KMS-11 (cell line): ENCODE data around the gene DPH6.

Experiments used
- H2AFZ ChIP-seq: fragments of 200-600 bp; sonication (generic); 2 replicates; pipeline ENCODE4 v1.6.1; 2016; ENCODE audit warnings: antibody characterized with exemption, mixed run types, low read depth
- H3K27ac ChIP-seq: fragments of 200-600 bp; sonication (generic); 2 replicates; pipeline ENCODE4 v1.6.1; 2016; ENCODE audit warnings: mild to moderate bottlenecking, mixed run types
- H3K27me3 ChIP-seq: fragments of 200-600 bp; sonication (generic); 2 replicates; pipeline ENCODE4 v1.6.1; 2017; ENCODE audit warnings: mild to moderate bottlenecking, low read depth, mixed run types, moderate library complexity; ENCODE audit not compliant: insufficient read depth
- H3K36me3 ChIP-seq: fragments of 200-600 bp; sonication (generic); 2 replicates; pipeline ENCODE4 v1.6.1; 2017; ENCODE audit warnings: mild to moderate bottlenecking, mixed run types; ENCODE audit not compliant: insufficient read depth
- H3K4me1 ChIP-seq: fragments of 200-600 bp; sonication (generic); 2 replicates; pipeline ENCODE4 v1.6.1; 2016; ENCODE audit warnings: mild to moderate bottlenecking, low read depth, mixed run types; ENCODE audit not compliant: poor library complexity, severe bottlenecking
- H3K4me2 ChIP-seq: fragments of 200-600 bp; sonication (generic); 2 replicates; pipeline ENCODE4 v1.7.0; 2016; ENCODE audit warnings: mild to moderate bottlenecking, mixed run types
- H3K4me3 ChIP-seq: fragments of 200-600 bp; sonication (generic); IDR thresholded peaks from 2 replicates; pipeline ENCODE4 v1.6.1; 2017; ENCODE audit warnings: low read depth, low read length, mixed read lengths; ENCODE audit not compliant: insufficient read depth
- H3K79me2 ChIP-seq: fragments of 200-600 bp; sonication (generic); 2 replicates; pipeline ENCODE4 v1.6.1; 2016; ENCODE audit warnings: low read depth, mixed run types; ENCODE audit not compliant: insufficient read depth
- H3K9ac ChIP-seq: fragments of 200-600 bp; sonication (generic); 2 replicates; pipeline ENCODE4 v1.6.1; 2016; ENCODE audit warnings: mild to moderate bottlenecking, mixed run types
- H4K20me1 ChIP-seq: fragments of 200-600 bp; sonication (generic); 2 replicates; pipeline ENCODE4 v1.6.1; 2016; ENCODE audit warnings: mild to moderate bottlenecking, mixed run types; ENCODE audit not compliant: insufficient read depth
- CTCF ChIP-seq: fragments of 200-600 bp; sonication (generic); conservative IDR thresholded peaks from 2 replicates; pipeline ENCODE4 v1.6.1; 2017; ENCODE audit warnings: low read depth, mild to moderate bottlenecking, antibody characterized with exemption, low read length, moderate library complexity, mixed read lengths

Gene DPH6

GRCh38 chr15:35533130-35534110 lies 12.5 kb downstream of the DPH6 start:
- Histone ChIP-seq H3K4me3 (no peak overlapping the region), H3K9ac (no peak overlapping the region), H4K20me1 (no peaks in the 10 kb centered on the region), H3K36me3 (no peaks in the 10 kb centered on the region), H3K4me1 (no peaks in the 10 kb centered on the region), H3K27ac (no peak overlapping the region), H3K27me3 (no peaks in the 10 kb centered on the region), H3K79me2 (no peaks in the 10 kb centered on the region), H2AFZ (no peak overlapping the region), H3K4me2 (no peak overlapping the region)
- TF ChIP-seq CTCF: no peak

GRCh38 chr15:35530698-35531097 lies 15.3 kb downstream of the DPH6 start:
- no peak overlapping the region for H3K4me3 ChIP-seq

GRCh38 chr15:35529784-35530183 lies 16.2 kb downstream of the DPH6 start:
- no peak overlapping the region for H3K4me3 ChIP-seq
- H3K27me3 ChIP-seq: no peaks in the 10 kb centered on the region
- H3K9ac ChIP-seq: no peak overlapping the region
- no peak for TF ChIP-seq CTCF
- no peaks in the 10 kb centered on the region for H3K36me3 ChIP-seq
- no peak overlapping the region for H3K27ac ChIP-seq
- H4K20me1 ChIP-seq: no peaks in the 10 kb centered on the region
- H3K79me2 ChIP-seq: no peaks in the 10 kb centered on the region
- no peak overlapping the region for H3K4me2 ChIP-seq
- no peak overlapping the region for H2AFZ ChIP-seq
- no peaks in the 10 kb centered on the region for H3K4me1 ChIP-seq

More at GRCh38 chr15:35530698-35531097, 15.3 kb downstream of the DPH6 start:
- no peak overlapping the region for H3K27ac ChIP-seq
- H3K4me1 ChIP-seq: no peaks in the 10 kb centered on the region
- H3K4me2 ChIP-seq: no peak overlapping the region
- no peak overlapping the region for H2AFZ ChIP-seq
- H3K9ac ChIP-seq: no peak overlapping the region
- no peaks in the 10 kb centered on the region for H3K36me3 ChIP-seq
- TF ChIP-seq CTCF: no peak
- no peaks in the 10 kb centered on the region for H3K79me2 ChIP-seq
- H4K20me1 ChIP-seq: no peaks in the 10 kb centered on the region
- no peaks in the 10 kb centered on the region for H3K27me3 ChIP-seq

- no peak overlapping the region for H3K4me2 ChIP-seq
- H3K4me1 ChIP-seq: no peaks in the 10 kb centered on the region
- TF ChIP-seq CTCF: no peak
- no peak overlapping the region for H3K4me3 ChIP-seq
- H4K20me1 ChIP-seq: no peaks in the 10 kb centered on the region
- H3K27ac ChIP-seq: no peak overlapping the region
- H3K27me3 ChIP-seq: no peaks in the 10 kb centered on the region
- H3K9ac ChIP-seq: no peak overlapping the region
- no peaks in the 10 kb centered on the region for H3K36me3 ChIP-seq
- H2AFZ ChIP-seq: no peak overlapping the region
- no peaks in the 10 kb centered on the region for H3K79me2 ChIP-seq
Measured at GRCh38 chr15:35522061-35522460, 23.9 kb downstream of the DPH6 start.
